Measurements from ENCODE around the gene ST7.
"Not testable (repeated sequence)": the region's sequence is repeated elsewhere in the genome, so short reads cannot be mapped to it uniquely, and the experiment has no call there.

ST7 gene

GRCh38 chr7:117096942-117097341 lies 143.6 kb downstream of the ST7 start:
- DNase-seq (ENCODE audit: low read depth): no peak

DNA sequence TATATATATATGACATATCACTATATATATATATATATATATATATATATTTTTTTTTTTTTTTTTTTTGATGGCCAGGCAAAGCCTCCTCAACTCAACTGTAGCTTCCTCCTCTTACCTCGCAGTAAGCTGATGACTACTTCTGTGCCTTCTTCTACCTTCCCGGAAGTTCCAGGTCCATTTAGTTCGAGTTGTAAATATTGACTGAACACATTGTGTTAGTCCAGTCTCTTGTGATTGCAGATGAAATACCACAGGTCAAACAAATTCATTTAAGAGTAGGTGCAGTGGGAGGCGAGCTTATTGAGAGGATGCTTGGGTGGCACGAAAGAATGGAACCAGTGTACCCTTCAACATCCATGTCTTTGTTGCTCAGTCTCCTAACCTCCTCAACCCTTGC lies 144.6 kb downstream of the ST7 start:
- DNase-seq (ENCODE audit: low read depth): no peak

GRCh38 chr7:117098457-117098856 lies 145.2 kb downstream of the ST7 start:
- peak; percentile 99 for DNase-seq (ENCODE audit: low read depth)

DNA sequence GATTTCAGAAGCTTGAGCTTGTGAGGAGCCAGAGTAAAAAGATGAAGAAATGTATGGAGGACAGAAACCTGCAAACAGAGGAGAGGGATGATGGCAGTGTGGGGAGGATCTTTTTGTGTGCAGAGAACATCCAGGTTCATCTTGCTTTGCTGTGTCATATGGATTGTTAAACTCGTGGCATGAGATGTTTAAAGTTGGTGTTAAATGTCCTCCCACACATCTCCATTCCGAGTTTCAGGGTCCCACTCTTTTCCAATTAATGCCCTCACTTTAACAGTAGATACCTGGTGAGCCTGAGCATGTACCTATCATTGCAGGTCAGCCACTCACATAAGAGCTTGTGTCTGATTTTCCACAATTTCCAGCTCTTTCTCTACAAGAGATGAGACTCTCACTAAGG lies 147.7 kb downstream of the ST7 start:
- no peak for DNase-seq (ENCODE audit: low read depth)

DNA sequence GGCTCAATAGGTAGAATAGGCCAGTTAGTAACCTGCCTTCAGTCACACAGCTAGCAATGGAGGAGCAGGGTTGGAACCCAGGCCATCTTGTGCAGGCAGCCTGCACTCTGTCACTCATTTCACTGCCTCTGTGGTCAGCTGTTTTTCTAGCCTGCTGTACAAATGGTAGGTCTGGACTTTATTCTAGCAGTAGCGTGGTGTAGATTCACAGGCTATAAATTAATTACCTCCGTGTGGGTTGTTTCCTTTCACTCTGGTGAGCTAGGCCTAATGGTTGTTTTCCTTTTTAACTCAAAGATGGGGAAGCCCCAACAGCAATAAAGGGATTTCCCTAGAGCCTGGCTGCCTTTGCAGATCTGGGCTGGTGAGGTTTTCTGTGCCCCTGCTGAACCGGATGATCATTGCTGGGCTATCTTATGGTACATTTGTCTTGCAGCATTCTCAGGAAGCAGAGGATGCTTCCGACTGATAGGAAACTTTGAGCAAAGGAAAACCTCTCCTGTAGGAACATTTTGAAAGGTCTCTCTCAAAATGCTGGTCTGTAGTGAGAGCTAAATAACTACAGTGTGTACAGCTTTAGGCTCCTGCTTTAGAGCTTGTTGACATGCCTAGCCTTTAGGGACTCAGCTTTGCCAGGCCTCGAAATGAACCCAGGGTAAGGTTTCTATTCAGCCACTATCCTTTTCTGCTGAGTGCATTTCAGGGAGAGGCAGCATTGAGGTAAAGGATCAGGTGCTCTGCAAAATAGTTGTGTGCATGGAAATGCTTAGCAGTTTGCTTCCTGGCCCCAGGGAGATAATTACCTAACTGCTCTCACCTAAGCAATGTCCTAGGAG lies 157.4 kb downstream of the ST7 start:
- no peak for DNase-seq (ENCODE audit: low read depth)

DNA sequence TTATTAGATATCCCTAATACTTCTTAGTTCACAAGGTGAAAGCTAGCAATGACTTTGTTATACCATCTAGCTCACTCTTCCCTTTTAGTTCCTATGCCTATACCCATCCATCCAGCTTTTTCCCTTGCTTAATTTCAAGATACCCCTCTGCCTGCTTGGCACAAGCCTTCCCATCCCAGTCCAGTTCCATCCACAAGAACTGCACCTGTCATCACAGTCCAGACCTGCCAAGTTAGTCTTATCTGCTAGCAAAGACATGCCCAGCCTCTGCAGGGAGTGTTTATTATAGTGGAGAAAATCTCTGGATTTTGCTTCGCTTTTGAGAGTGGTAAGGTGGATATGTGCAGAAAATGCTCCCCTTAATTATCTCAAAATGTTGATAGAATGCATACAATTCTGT lies 158.2 kb downstream of the ST7 start:
- no peak for DNase-seq (ENCODE audit: low read depth)

DNA sequence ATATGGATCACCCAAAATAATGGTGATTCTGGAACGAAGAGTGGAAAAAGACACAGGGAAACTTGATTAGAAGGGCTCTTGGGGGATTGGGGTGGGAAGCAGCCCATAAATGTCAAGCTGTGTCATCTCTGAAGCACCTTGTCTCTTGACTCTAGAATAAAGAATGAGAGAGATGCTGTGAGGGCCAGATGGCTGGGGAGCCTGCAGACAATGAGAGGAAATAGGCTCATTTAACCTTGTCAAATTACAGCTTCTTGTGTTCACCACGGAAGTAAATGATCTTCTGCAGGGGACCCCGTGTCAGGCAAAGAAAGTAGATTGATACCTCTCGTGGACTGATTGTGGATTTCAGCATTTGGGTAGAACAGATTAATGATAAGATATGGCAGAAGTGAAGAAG lies 159.3 kb downstream of the ST7 start:
- no peak for DNase-seq (ENCODE audit: low read depth)

DNA sequence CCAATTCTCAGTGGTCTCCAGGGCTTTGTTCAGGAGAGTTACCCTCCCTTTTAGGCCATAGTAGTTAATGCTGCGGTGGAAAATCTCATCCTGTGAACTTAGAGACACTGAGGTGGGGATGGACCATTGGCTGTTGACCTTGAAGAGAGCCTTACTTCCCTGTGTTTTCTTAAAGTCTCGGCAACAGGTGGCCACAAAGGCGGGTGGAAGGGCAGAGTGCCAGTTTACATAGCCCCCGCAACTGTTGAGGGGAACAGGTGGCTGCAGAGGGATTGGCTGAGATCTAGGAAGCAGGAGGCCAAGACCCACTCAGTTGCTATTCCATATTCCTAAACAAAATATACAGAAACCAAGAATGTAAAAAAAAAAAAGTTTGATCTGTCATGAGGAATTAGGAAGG lies 160.6 kb downstream of the ST7 start:
- DNase-seq (ENCODE audit: low read depth): no peak

DNA sequence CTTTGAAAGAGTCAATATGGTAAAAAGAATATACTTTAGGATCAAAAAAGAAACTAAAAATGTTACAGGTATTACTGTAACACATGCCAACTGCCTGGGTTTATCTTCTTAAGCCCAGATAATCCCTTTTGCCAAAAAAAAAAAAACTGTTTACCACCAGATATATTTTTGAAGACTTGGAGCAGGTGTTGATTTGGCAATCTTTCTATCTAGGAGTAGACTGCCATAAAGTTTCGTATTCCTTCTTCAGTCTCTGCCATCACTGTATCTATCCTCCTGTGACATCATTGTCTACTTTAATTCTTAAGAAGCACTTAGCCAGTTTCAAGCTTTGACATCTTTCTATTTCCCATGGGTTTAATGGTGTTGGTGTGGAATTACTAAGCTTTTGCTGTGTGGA lies 161.0 kb downstream of the ST7 start:
- DNase-seq (ENCODE audit: low read depth): no peak

- no peak for DNase-seq (ENCODE audit: low read depth)
These were observed 162.9 kb downstream of the ST7 start for GRCh38 chr7:117116211-117116610.

DNA sequence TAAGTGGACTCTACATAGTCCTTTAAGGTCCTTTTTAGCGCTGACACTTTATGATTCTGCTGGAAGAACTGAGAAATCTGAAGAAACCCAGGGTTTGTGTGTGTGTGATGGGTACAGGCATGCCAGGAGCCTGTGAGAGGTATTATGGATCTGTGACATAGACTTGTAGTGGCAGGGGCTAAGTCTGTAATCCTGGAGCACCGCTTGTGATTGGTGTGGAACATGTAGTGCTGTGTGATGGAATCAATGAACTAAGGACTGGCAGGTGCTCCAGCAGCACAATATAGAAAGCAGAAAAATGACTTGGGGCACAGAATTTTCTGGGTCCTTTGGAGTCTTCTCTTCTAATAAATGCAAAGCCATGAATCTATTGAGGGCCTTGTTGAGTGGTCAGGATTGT lies 163.9 kb downstream of the ST7 start:
- no peak for DNase-seq (ENCODE audit: low read depth)

DNA sequence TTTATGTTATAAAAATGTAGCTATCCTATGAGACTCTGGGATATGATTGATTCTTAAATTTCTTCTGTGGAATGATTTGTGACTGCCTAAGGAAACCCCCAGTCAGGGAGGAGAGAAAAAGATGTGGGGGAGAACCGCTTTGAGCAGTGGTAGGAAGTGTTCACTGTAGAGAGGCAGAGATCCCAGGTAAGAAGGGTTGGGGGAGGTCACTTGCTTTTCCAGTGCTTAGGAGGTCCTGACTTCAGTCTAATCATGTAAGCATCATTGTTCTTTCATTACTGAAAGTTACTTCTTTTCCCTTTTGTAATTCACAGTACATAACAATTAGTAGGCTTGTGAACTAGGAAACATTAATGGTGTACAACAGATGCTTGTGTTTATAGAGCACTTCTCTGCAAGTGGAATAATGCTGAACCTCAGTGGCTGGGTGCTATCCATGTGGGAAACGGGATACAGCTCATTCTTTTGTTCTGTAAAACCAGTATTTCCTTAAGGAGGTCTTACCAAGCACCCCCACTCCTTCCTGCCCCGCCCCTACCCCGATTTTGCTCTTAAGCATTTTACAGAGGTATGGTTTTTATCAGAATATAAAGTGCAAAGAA lies 165.4 kb downstream of the ST7 start:
- DNase-seq (ENCODE audit: low read depth): no peak

- no peak for DNase-seq (ENCODE audit: low read depth)
These were observed 166.1 kb downstream of the ST7 start for GRCh38 chr7:117119192-117119924.

DNA sequence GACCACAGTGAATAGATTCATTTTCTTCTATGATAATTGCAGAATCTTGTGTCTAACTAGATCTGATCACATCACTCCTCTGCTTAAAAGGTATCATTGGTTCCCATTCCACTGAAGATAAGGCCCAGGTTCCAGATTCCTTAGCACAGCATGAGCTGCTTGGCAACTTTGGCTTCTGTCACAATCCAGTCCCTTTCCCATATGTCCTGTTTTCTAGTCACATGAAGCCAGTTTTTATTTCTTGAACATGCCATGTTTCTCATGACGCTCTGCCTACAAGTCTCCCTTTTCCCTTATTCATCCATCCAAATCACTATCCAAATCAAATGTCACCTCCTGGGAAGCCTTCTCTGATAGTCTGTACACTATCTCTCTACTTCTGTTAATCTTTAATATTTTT lies 167.0 kb downstream of the ST7 start:
- DNase-seq (ENCODE audit: low read depth): not testable (repeated sequence)

DNA sequence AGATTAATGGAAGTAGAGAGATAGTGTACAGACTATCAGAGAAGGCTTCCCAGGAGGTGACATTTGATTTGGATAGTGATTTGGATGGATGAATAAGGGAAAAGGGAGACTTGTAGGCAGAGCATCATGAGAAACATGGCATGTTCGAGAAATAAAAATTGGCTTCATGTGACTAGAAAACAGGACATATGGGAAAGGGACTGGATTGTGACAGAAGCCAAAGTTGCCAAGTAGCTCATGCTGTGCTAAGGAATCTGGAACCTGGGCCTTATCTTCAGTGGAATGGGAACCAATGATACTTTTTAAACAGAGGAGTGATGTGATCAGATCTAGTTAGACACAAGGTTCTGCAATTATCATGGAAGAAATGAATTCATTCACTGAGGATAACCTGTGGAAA lies 168.7 kb downstream of the ST7 start:
- not testable (repeated sequence) for DNase-seq (ENCODE audit: low read depth)

GRCh38 chr7:117122536-117122935 lies 169.2 kb downstream of the ST7 start:
- DNase-seq (ENCODE audit: low read depth): no peak

- no peak for DNase-seq (ENCODE audit: low read depth)
These were observed 170.1 kb downstream of the ST7 start for GRCh38 chr7:117123311-117123926.

DNA sequence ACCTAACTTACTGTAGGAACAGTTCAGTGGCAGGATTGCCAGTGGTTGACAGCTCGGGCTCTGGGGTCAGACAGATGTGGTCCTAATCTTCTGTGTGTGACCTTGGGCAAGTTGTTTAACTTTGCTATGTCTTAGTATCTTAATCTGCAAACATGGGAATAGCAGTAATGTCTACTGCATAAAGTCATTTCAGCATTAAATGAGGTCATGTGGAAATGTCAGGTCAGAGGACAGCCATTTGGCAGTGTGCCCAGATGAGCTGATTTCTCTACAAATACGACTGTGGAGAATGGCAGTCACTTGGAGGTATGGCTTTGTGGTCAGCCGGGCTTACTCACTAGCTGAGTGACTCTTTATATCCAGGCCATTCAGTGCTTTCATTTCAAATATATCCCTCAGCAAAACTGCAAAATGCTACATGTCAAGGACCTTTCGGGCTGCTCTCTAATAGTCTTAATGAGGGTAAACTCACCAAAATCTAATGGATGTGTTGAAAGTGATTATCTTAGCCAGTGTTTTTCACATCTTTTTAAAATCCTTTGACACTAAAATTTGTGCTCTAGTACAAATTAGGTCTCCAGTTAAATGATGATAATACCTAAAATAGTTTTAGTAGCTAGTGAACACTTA lies 171.4 kb downstream of the ST7 start:
- DNase-seq (ENCODE audit: low read depth): peak; percentile 86

GRCh38 chr7:117126676-117127075 lies 173.4 kb downstream of the ST7 start:
- DNase-seq (ENCODE audit: low read depth): no peak

DNA sequence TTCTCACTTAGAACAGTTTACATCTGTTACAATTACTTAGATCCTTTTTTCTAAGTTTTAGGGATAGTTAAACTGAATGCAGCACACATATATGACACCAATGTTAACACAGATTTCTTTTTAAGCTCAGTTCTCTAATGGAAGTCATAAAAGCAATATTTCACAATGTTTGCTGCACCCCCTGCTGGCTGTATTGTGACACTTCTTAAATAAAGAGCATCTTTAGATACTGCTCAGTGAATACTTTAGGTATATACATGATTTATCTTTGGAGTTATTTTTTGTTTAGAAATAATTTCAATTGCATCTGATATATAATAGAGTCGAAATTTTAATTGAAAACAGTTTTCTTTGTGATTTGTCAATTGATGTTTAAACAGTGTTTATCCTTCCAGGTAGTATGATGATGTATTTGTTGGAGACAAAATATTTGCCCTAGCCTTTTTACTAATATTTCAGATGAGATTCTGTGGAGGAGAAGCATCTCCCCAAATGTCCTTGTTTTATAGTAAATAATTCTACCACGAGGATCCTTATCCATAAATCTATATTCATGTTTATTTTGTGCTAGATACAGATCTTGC lies 174.4 kb downstream of the ST7 start:
- no peak for DNase-seq (ENCODE audit: low read depth)

DNA sequence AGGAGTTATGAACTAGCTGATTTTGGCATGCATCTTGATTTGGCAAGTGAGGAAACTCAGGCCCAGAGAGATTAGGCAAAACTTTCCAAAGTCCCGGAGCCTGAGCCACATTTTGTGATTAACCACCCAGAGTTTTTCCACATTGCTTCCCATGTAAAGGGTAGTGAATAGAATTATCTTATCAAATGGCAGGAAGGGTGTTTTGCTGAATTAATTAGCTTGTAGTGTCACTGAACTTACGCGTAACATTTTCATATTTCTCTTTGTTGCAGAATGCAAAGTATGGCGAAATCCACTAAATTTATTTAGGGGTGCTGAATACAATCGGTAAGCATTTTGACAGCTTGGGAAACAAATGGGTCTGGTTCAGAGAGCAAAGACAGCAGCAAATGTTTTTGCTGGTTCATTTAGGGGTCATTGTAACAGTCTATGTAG lies 176.2 kb downstream of the ST7 start:
- no peak for DNase-seq (ENCODE audit: low read depth)

DNA sequence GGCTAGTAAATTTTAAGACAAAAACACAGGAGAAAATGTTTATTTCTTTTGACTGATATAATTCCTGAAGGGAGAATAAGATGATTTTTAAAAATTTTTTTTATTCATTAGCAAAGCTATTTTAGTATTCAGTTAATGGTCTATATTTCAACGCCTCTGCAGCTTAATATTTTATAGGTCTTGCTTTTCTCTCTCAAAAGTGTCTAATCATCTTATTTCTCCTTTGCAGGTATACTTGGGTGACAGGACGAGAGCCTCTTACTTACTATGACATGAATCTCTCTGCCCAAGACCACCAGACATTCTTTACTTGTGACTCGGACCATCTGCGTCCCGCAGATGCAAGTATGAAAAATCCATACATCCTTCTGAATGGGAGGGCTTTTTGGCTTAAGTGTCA lies 177.0 kb downstream of the ST7 start:
- DNase-seq (ENCODE audit: low read depth): no peak
